GM21360 (cell line): ENCODE measurements around the gene SNX18.
"Not testable (repeated sequence)": the region's sequence is repeated elsewhere in the genome, so short reads cannot be mapped to it uniquely, and the experiment has no call there.

Experiments used
- ATAC-seq: cut with Tn5 transposase; IDR thresholded peaks from one replicate; pipeline ENCODE4 v1.9.1; 2021; ENCODE audit warnings: mild to moderate bottlenecking, moderate library complexity; ENCODE audit not compliant: unreplicated experiment

Gene SNX18

DNA sequence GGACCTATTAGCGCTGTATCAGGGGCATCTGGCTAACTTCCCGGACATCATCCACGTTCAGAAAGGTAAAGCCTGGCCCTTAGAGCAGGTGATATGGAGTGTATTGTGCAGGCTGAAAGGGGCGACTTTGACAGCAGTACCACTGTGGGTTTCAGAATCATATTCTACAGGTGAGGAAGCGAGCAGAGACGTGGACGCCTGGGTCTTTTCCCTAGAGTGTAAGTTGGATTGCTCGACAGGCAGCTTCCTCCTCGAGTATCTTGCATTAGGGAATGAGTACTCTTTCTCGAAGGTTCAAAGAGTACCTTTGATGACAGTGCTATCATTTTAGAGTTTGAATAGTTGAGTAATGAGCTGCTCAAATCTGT is 1.9 kb downstream of the SNX18 start:
- no peak for ATAC-seq

DNA sequence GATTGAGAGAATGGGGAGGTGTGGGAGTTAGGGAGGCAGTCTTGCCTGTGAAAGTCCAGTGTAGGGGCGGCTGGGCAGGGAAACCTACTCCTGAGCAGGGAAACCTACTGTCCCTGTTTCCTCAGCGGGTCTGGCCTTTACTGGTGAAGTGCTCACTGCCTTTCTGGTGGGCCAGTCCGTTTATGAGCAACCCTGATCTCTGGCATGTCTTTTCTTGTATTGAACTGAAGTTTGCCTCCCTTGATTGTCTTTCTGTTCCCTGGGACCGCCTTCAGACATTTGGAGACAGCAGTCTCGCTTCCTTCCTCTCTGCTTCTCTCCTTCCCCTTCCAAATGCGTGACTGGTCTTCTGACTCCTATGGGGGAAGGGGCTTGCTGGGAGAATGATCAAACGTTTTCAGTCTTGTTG is 2.9 kb downstream of the SNX18 start:
- ATAC-seq = no peak

DNA sequence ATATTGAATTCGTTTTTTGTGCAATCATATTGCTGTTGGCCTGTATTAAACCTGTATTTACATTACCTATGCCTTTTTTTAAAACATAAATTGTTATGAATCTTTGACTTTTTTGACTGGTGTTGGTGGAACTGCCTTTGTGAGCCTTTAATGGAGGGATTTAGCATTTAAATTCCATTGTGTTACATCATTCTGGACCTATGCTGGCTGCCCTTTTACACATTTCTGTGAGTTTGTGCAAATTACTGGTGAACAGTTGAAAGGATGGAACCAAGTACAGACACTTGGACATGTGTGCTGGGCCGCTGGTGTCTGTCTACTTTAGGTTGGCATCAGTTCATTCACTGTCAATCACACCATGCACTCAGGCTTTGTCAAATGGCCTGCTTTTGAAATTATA is 3.4 kb downstream of the SNX18 start:
- ATAC-seq = no peak

GRCh38 chr5:54521856-54522479 is 4.4 kb downstream of the SNX18 start:
- no peak for ATAC-seq

DNA sequence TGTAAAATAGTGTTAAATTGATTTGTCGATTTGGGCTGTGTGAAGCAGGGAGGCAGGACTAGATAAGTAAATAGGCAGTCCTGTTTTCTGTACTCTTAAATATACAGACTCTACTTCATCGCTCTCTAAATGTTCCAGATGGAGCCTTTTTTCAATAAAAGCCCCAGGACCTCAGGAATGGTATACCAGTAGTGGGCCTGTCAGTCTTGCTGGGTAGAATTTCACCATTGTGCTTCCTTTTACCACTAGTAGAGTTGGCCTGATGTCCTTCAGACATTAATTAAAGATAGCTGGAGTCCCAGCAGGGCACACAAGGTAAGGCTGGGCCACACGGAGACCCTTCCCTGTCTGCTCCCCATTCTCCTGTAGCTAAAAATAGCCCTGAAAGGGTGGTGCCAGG is 6.0 kb downstream of the SNX18 start:
- no peak for ATAC-seq

- no peak for ATAC-seq
Measured at GRCh38 chr5:54524082-54524481, 6.5 kb downstream of the SNX18 start.

- ATAC-seq = no peak
Measured at GRCh38 chr5:54524704-54525103, 7.1 kb downstream of the SNX18 start.

DNA sequence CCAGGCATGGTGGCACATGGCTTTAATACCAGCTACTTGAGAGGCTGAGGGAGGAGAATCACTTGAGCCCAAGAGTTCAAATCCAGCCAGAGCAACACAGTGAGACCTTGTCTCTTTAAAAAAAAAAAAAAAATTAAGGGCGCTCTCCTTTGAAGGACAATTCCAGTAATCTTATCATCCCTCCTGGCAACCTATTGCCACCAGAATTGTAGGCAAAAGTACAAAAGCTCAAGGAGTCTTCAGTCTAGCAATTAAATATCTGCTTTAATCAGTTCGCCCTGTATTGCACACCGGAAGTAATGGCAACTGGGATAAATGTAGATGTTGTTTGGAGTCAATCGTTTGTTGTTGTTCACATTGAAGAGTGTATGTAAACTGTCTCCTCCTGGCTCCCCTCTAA is 7.7 kb downstream of the SNX18 start:
- no peak for ATAC-seq

GRCh38 chr5:54525692-54526091 is 8.1 kb downstream of the SNX18 start:
- no peak for ATAC-seq

DNA sequence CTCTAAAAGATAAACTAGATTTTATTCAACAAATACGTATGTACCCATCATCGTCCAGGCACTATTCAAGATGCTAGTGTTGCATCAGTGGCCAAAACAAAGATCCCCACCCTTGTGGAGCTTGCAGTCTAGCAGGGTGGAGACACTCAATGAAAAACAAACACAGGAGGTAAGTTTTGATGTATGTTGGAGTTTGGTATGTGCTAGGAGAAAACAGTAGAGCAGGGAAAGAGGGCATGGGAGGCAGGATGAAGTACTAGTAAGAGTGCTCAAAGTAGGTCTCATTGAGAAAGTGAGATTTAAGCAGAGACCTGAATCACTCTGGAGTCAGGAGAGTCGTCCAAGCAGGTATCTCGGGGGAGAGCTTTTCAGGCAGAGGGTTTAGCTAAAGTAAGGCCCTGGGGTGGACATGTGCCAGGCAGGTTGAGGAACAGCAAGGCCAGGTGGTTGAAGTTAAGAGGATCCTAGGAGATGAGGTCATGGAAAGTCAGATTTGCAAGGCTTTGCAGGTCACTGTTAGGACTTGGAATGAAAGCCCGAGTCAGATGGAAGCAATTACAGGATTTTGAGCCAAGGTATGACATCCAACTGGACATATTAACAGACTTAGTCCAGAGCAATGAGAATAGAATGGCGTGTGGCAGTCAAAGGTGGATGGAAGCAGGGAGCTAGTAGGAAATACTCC is 9.2 kb downstream of the SNX18 start:
- no peak for ATAC-seq

GRCh38 chr5:54528633-54529209 is 11.2 kb downstream of the SNX18 start:
- ATAC-seq = no peak

DNA sequence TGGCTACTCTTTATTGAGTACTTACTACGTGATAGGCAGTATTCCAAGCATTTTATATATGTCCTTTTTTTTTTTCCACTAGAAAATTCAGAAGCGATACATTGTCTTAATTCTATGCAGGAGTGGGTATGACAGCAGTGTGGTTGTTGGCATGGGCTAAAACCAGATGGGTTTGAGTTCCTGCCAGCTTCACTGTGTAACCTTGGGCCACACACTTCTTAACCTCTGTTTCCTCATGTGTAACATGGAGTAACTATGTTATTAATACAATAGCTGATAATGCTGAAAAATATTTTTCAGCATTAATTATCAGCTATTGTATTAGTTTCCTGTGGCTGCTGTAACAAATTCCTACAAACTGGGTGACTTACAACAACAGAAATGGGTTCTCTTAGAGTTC is 12.0 kb downstream of the SNX18 start:
- ATAC-seq = no peak

- ATAC-seq = no peak
Measured at GRCh38 chr5:54531546-54531945, 14.0 kb downstream of the SNX18 start.

- no peak for ATAC-seq
Measured at GRCh38 chr5:54533541-54534190, 16.1 kb downstream of the SNX18 start.

GRCh38 chr5:54534191-54535004 is 16.8 kb downstream of the SNX18 start:
- ATAC-seq = no peak

- no peak for ATAC-seq
Measured at GRCh38 chr5:54535149-54535844, 17.7 kb downstream of the SNX18 start.

GRCh38 chr5:54536375-54536774 is 18.8 kb downstream of the SNX18 start:
- not testable (repeated sequence) for ATAC-seq

- not testable (repeated sequence) for ATAC-seq
Measured at GRCh38 chr5:54536861-54537260, 19.3 kb downstream of the SNX18 start.

- ATAC-seq = no peak
Measured at GRCh38 chr5:54537725-54538124, 20.2 kb downstream of the SNX18 start.

GRCh38 chr5:54538156-54538555 is 20.6 kb downstream of the SNX18 start:
- no peak for ATAC-seq

DNA sequence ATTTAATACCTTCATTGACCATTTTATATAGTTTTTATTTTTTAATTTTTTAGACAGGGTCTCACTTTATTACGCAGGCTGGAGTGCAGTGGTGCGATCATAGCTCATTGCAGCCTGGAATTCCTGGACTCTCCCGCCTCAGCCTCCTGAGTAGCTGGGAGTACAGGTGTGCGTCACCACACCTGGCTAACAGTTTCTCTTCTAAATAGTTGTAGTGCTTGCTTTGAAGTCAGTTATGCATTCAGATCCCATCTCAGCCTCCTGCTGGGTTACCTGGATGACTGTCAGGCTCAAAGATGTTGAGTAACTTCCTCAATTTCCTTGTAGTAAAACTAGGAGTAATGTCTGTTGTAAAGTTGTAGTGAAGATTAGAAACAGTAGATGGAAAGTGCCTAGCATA is 21.4 kb downstream of the SNX18 start:
- no peak for ATAC-seq
